Neural progenitor cell (in vitro differentiated cells): Measurements from ENCODE around the gene JPH3.

Experiments
- CTCF ChIP-seq: fragments of 200-600 bp; sonication (generic); IDR thresholded peaks from 2 replicates; pipeline ENCODE4 v1.5.1; 2017; ENCODE audit warnings: antibody characterized with exemption, mild to moderate bottlenecking
- EZH2 ChIP-seq: fragments of 200-600 bp; sonication (generic); IDR thresholded peaks from 2 replicates; pipeline ENCODE4 v1.6.1; 2017; ENCODE audit warnings: antibody characterized with exemption, mild to moderate bottlenecking, moderate library complexity
- EZH2phosphoT487 ChIP-seq: fragments of 200-600 bp; sonication (generic); IDR thresholded peaks from 2 replicates; pipeline ENCODE4 v1.6.1; 2017; ENCODE audit warnings: antibody characterized with exemption

DNA sequence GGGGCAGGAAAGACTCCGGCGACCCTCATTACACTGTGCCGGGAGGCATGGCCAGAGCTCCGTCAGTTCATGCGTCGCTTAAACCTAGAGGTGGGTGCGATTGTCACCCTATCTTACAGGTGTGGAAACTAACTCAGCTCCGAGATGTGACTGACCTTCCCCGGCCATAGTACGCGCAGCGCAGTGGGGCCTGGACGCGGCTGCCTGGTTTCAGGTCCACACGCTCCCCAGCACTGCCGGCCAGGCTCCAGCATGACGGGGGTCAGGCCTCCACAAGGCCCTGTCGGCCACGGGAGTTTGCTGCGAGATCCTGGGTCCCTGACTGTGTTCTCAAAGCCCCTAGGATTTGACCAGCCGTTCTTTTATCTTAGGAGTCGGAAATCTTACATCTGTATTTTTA is 34.4 kb downstream of the JPH3 start:
- TF ChIP-seq CTCF (no peak), EZH2 (no peak), EZH2phosphoT487 (no peak)
